GM21360 (cell line): ENCODE results near the gene SH3GLB1.

Experiments used
- ATAC-seq: cut with Tn5 transposase; IDR thresholded peaks from one replicate; pipeline ENCODE4 v1.9.1; 2021; ENCODE audit warnings: mild to moderate bottlenecking, moderate library complexity; ENCODE audit not compliant: unreplicated experiment

SH3GLB1 gene

GRCh38 chr1:86731416-86731815 lies 27.0 kb downstream of the SH3GLB1 start:
- ATAC-seq: no peak

GRCh38 chr1:86733340-86733739 lies 29.0 kb downstream of the SH3GLB1 start:
- ATAC-seq: no peak

DNA sequence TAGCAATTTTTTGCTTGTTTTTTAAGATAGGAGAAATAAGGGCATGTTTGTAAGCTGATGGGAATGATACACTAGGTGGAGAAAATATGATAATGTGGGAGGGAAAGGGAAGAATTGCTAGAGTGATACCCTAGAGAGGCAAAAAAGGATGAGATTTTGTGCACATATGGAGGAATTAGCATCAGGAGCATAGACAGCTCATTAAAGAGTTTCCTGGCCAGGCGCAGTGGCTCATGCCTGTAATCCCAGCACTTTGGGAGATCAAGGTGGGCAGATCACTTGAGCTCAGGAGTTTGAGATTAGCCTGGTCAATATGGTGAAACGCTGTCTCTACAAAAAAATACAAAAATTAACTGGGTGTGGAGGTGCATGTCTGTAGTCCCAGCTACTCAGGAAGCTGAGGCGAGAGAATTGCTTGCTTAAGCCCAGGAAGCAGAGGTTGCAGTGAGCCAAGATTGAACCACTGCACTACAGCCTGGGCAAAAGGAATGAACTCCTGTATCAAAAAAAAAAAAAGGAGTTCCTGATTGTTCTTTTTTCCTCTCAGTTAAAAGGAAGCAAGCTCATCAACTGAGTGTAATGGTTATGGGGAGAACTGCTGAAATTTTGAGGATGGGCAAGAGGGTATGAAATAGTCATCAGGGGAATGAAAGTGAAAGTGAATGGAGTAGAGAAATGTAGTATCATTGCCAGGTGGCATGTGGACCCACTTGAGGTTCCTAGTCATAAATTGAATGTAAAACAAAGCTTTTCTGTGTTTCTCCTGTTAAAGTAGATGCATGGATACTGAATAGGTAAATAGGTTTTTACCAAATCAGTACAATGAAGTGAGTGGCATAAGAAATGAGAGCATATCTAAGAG lies 35.5 kb downstream of the SH3GLB1 start:
- ATAC-seq: peak; percentile 66

GRCh38 chr1:86741947-86742572 lies 37.7 kb downstream of the SH3GLB1 start:
- no peak for ATAC-seq

DNA sequence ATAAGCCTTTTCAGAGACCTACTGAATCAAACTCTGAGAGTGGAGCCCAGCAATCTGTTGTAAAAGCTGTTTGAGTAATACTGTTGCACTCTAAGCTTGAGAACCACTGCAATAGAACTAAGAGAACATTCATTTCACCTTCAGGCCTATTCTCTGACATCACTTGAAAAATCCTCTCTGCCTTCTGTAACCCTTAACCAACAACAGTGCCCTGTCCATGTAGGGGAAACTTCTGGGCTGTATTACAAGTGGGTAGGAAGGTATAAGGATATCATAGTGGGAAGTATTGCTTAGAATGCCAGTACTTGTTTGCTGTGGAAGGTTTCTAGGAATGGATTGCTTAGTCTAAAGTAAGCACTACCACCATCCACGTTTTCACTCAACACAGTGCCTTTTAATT lies 42.9 kb downstream of the SH3GLB1 start:
- no peak for ATAC-seq

DNA sequence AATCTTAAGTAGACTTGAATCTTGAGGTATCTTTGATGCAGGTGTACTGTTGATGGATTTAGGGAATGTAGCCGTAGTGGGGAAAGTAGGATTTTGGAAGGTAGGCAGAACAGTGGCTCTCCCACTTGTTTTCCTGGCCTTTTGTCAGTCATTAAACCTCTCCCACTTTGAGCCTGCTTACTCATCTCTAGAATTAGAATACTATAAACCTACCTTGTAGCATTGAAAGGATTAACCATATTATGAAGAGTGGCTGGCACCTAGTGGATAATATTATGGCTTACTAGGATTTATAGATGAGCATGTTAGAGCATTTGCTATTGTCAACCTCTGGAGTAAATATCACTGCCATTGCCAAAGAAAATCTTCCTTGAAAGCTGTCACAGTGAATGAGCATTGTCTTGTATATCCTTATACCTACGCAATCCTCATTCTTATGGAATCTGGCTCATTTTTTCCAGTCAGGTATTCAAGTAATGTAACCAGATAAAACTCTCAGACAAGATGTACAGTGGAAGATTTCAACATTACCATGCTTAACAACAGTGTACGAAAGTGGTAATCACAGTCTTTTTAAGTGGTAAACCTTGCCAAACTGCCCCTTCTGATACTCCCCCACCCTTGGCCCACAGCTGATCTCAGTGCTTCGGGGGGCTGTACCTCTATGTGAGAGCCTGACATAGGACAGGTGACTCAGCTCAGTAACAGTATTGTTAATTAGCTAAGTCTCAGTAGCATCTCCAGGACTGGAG lies 44.4 kb downstream of the SH3GLB1 start:
- ATAC-seq: no peak

DNA sequence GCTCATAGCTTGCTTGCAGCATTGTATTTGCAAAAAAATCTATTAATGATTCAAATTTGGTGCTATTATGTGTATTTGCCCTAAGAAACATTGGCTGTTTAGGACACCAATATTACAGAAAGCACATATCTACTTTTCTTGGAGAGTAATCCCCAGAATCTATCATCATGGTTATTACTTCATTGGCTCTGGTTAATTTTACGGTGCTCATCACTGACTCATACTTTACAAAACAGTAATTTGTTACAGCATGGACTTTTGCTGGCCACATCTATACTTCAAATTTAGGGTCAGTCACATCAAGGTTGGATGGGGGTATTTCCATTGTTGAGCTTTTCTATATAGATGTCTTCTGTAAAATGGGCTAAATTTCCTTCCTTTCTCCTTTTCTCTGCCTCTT lies 45.7 kb downstream of the SH3GLB1 start:
- ATAC-seq: no peak

- no peak for ATAC-seq
Observed at GRCh38 chr1:86750530-86750929, 46.2 kb downstream of the SH3GLB1 start.

GRCh38 chr1:86751923-86752322 lies 47.5 kb downstream of the SH3GLB1 start:
- no peak for ATAC-seq

DNA sequence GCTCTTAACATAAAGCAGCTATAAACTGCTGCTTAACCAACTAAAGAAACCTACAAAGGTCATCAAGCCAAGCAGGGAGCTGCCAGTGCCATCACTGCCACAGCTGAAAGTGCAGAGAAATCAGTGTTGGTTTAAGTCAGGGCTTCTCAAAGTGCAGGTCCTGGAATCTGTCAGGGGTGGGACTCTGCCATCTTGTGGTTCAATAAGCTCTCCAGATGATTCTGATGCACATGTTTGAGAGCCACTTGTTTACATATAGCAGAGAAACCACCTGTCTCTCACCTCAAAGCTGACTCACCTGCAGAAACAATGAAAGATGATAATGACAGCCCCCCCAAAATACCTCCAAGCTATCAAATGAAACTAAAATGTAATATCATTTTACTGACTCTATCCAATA lies 49.3 kb downstream of the SH3GLB1 start:
- ATAC-seq: no peak

DNA sequence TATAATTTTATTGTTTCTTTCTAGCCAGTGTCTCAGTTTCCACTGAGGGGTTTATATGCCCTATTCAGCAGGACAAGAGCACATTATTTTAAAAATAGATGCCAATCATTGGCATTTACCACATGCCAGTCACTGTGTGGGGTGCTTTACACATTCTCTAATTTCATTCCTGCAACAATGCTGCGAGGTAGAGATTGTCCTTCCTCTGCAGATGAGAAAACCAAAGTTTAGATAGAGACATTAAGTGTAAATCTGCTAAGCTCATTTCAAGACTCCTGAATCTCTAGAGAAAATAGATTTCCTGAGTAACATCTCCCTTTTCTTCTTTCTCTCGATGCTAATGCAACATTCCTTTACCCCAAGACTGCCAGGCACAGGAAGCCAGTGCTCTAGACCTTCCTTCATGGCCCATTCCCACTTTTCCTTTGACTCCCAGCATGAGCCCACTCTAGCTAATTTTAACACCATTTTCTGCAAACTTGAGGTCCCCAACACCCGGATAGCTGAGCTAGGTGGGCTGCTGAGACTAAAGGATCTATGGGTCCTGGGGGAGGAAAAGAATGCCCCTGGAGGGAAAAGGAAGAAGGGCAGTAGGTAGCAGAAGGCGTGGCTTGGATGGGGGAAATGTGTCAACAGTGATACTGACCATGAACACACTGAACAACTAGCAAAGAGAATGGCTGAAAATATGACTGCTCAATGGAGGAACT lies 50.0 kb downstream of the SH3GLB1 start:
- no peak for ATAC-seq

DNA sequence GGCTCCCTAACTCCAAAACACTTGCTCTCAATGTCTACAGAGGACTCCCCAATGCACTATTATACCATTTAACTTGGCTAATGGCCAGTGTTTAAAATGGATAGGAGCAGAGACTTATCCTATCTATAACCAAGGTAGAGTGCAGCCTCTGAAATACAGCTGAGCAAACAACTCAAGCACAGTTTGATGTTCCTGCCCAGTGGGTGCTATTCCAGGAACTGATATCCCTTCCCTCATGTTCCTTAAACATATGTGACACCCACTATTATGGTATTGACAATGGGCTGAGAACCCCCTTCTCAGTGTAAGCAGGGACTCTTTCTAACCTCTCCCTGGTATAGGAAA lies 51.7 kb downstream of the SH3GLB1 start:
- no peak for ATAC-seq

GRCh38 chr1:86757272-86757984 lies 53.1 kb downstream of the SH3GLB1 start:
- no peak for ATAC-seq

DNA sequence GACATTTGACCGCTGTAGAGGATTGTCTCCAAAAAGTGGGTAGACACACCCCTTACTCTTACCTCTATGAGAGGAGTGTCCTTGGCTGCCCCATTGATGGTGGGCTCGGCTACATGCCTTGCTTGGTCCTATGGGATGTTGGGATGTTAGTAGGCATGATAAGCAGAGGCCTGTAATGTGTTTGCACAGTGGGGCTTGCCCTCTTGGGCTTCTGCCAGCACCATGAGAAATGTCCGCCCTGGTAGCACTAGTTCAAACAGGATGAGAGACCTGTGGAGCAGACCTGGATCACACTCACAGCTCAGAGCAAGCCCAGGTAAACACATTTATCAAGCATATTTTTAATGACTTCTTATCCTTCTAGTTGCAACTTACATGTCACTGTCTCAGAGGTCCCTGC lies 54.2 kb downstream of the SH3GLB1 start:
- no peak for ATAC-seq

GRCh38 chr1:86760199-86760598 lies 55.8 kb downstream of the SH3GLB1 start:
- no peak for ATAC-seq

DNA sequence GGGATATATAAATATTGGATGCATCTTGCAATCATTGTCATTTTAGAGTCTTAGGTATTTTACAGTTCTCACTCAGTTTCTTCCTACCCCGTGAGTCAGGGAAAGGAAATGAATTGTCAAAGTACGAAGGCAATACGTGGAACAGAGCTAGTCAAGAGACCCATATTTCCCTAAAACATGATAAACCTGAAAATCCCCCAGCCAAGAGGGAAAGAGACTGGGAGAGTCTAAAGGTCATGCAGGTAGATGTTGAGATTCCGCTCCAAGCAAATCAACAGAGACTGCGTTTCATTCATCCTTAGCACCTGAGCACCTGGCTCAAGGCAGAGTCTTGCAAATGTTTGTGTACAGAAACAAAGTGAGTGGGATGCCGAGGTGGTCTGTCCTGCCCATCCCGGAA lies 58.0 kb downstream of the SH3GLB1 start:
- ATAC-seq: no peak

- no peak for ATAC-seq
Observed at GRCh38 chr1:86764523-86764922, 60.1 kb downstream of the SH3GLB1 start.

DNA sequence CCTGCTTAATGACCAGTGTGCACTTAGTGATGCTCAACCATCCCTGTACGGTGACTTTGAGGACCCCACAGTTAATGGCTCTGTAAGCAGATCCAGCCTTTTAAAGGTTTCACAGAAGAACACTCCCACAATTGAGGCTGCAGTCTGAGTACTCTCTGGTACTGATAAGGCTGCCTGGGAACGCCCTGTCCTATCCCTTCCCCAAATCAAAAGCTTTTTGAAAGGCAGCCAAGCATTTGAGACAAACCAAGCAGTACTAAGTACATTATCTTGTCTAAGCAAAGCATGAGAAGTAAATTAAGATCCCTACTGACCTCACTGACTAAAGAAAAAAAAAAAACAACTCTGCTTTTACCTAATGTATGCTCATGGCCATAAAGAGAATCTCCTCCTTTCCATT lies 60.7 kb downstream of the SH3GLB1 start:
- no peak for ATAC-seq

- no peak for ATAC-seq
Observed at GRCh38 chr1:86765674-86766073, 61.3 kb downstream of the SH3GLB1 start.

GRCh38 chr1:86768554-86768953 lies 64.2 kb downstream of the SH3GLB1 start:
- no peak for ATAC-seq

DNA sequence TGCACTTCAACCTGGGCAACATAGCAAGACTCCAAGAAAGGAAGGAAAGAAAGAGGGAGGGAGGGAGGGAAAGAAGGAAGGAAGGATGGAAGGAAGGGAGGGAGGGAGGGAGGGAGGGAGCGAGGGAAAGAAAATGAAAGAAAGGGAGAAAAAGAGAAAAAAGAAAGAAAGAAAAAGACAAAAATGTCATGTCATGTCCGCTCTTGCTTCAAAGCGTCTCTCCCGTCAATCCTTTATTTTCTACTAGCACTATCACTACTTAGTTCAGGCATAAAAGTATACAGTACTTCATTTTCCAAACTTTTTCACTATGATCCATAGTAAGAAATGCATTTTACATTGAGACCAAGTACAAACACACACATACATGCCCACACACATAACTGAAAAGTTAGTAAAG lies 64.7 kb downstream of the SH3GLB1 start:
- no peak for ATAC-seq
